ENCODE results near the gene RDH13. TPM values are rescaled to one million over a fixed set of nuclear protein-coding genes. Genes with fewer than 3 reads are reported as not detected.
"Not testable (repeated sequence)": the region's sequence is repeated elsewhere in the genome, so short reads cannot be mapped to it uniquely, and the experiment has no call there.

The RDH13 gene
- total and polyA plus RNA-seq, 4 donors, result 9.2 to 30.5 (median 18.6) TPM

DNA sequence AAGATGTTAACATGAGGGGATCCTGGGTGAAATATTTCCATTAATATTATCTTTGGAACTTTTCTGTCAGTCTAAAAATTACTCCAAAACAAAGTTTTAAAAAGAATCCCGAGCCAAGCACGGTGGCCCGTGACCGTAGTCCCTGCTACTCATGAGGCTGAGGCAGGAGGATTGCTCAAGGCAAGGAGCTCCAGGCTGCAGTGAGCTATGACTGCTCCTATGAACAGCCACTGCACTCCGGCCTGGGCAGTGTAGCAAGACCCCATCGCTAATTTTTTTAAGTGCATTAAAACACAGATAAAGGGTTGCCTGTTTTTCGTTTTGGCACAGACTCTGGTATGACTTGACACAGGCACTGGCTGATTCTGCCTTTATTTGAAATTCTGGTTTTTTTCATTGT is 31.8 kb downstream of the RDH13 start:
- no peak overlapping the region for H3K4me3 ChIP-seq
- H3K9ac ChIP-seq (ENCODE audit: insufficient read depth in 1 of 2, low read length in 2 of 2), result no peak overlapping the region
- WGBS, 2 donors, result 86 to 96% methylated on average over 7 of the region's 7 CpGs
- DNase-seq (no peak), ATAC-seq (ENCODE audit: insufficient read depth, low FRiP score) (no peak)
- H3K9me3 ChIP-seq (ENCODE audit: control insufficient read depth in 4 of 4, insufficient read depth in 3 of 4, low read length in 3 of 4), result no peaks in the 10 kb centered on the region
- H3K36me3 ChIP-seq (ENCODE audit: control insufficient read depth in 4 of 4, insufficient read depth in 4 of 4, low read length in 4 of 4), result no peaks in the 10 kb centered on the region
- TF ChIP-seq, protein P1, sequence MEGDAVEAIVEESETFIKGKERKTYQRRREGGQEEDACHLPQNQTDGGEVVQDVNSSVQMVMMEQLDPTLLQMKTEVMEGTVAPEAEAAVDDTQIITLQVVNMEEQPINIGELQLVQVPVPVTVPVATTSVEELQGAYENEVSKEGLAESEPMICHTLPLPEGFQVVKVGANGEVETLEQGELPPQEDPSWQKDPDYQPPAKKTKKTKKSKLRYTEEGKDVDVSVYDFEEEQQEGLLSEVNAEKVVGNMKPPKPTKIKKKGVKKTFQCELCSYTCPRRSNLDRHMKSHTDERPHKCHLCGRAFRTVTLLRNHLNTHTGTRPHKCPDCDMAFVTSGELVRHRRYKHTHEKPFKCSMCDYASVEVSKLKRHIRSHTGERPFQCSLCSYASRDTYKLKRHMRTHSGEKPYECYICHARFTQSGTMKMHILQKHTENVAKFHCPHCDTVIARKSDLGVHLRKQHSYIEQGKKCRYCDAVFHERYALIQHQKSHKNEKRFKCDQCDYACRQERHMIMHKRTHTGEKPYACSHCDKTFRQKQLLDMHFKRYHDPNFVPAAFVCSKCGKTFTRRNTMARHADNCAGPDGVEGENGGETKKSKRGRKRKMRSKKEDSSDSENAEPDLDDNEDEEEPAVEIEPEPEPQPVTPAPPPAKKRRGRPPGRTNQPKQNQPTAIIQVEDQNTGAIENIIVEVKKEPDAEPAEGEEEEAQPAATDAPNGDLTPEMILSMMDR (IDR thresholded peaks at IDR 0.05; ENCODE audit: control extremely low read depth, extremely low read depth), result no peak
- no peak overlapping the region for H3K27ac ChIP-seq (ENCODE audit: low read depth in 1 of 2, low read length in 1 of 2)
- H3K27me3 ChIP-seq (ENCODE audit: control insufficient read depth in 3 of 3, insufficient read depth in 3 of 3, low read length in 2 of 3), result no peaks in the 10 kb centered on the region
- no peaks in the 10 kb centered on the region for H3K4me1 ChIP-seq (ENCODE audit: control insufficient read depth in 5 of 5, insufficient read depth in 5 of 5, low read length in 5 of 5)

DNA sequence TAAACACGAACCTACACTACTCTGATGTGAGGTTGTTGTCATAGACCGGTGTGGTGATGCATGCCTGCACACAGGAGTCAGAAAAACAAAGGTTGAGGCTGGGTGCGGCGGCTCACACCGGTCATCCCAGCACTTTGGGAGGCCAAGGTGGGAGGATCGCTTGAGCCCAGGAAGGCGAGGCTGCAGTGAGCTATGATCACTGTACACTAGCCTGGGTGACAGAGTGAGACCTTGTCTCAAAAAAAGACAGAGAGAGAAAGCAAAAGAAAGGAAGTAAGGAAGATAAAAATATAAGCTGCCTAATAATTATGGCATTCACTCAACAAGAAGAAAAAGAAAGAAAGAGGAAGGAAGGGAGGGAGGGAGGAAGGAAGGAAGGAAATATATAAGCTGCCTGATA is 34.2 kb downstream of the RDH13 start:
- H3K27me3 ChIP-seq (ENCODE audit: control insufficient read depth in 3 of 3, insufficient read depth in 3 of 3, low read length in 2 of 3), result no peaks in the 10 kb centered on the region
- H3K4me3 ChIP-seq, result no peak overlapping the region
- TF ChIP-seq, protein P1 (IDR thresholded peaks at IDR 0.05; ENCODE audit: control extremely low read depth, extremely low read depth), result no peak
- H3K9me3 ChIP-seq (ENCODE audit: control insufficient read depth in 4 of 4, insufficient read depth in 3 of 4, low read length in 3 of 4), result peaks cover 0 to 2% (median 0%) of the 10 kb centered on the region in 4 donors
- no peaks in the 10 kb centered on the region for H3K4me1 ChIP-seq (ENCODE audit: control insufficient read depth in 5 of 5, insufficient read depth in 5 of 5, low read length in 5 of 5)
- H3K9ac ChIP-seq (ENCODE audit: insufficient read depth in 1 of 2, low read length in 2 of 2), result no peak overlapping the region
- 88 to 89% methylated on average over 7 of the region's 7 CpGs for WGBS, 2 donors
- no peak overlapping the region for H3K27ac ChIP-seq (ENCODE audit: low read depth in 1 of 2, low read length in 1 of 2)
- DNase-seq (no peak), ATAC-seq (ENCODE audit: insufficient read depth, low FRiP score) (no peak)
- peaks cover 0 to 3% (median 0%) of the 10 kb centered on the region in 4 donors for H3K36me3 ChIP-seq (ENCODE audit: control insufficient read depth in 4 of 4, insufficient read depth in 4 of 4, low read length in 4 of 4)

DNA sequence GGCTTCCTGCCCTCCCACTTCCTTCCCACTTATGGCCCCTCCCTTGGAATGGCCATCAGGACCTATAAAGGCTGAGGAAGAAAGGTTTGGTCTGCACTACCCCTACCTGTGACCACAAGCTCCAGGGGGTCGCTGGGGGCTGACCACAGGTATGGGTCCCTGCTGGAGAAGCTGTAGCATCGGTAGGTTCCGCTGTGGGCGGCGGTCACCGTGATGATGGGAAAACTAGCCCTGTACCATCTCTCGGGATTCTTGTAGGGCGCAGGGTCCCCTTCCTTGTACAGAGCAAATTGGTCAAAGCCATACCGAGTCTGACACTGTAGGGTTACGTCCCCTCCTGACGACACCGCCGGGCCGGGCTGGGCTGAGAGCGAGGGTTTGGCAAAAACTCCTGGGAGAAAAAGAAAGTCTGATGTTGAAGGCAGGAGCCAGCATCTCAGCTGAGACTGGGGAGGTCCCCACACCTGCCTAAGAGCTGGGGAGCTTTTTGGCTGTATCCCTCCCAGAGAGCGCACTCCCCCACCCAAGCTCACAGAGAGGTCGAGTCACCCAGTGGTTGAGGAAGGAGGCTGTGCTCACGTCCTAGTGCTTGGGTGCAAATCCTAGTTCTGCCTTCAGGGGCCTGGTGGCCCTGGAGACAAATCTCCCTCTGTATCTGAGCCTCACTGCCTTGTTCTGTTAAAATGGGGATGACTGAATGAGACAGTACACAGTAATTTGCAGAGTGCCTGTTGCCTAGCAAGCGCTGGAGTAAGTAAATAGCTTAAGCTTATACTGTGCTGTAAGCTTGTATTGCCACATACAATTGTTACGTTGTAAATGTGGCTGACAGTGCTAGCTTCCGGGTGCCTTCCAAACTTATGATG is 35.2 kb downstream of the RDH13 start:
- ATAC-seq (ENCODE audit: insufficient read depth, low FRiP score), result peak; percentile 19

DNA sequence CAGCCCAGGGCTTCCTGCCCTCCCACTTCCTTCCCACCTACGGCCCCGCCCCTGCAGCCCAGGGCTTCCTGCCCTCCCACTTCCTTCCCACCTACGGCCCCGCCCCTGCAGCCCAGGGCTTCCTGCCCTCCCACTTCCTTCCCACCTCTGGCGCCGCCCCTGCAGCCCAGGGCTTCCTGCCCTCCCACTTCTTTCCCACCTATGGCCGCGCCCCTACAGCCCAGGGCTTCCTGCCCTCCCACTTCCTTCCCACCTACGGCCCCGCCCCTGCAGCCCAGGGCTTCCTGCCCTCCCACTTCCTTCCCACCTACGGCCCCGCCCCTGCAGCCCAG is 35.8 kb downstream of the RDH13 start:
- not testable (repeated sequence) for H3K27me3 ChIP-seq (ENCODE audit: control insufficient read depth in 3 of 3, insufficient read depth in 3 of 3, low read length in 2 of 3); H3K9me3 ChIP-seq (ENCODE audit: control insufficient read depth in 4 of 4, insufficient read depth in 3 of 4, low read length in 3 of 4); H3K27ac ChIP-seq (ENCODE audit: low read depth in 1 of 2, low read length in 1 of 2); H3K9ac ChIP-seq (ENCODE audit: insufficient read depth in 1 of 2, low read length in 2 of 2); ATAC-seq (ENCODE audit: insufficient read depth, low FRiP score); H3K4me1 ChIP-seq (ENCODE audit: control insufficient read depth in 5 of 5, insufficient read depth in 5 of 5, low read length in 5 of 5); H3K4me3 ChIP-seq; H3K36me3 ChIP-seq (ENCODE audit: control insufficient read depth in 4 of 4, insufficient read depth in 4 of 4, low read length in 4 of 4); DNase-seq
- 56 to 87% methylated on average over 5 of the region's 12 CpGs for WGBS, 2 donors

More for the DNA sequence above, 35.2 kb downstream of the RDH13 start:
- WGBS, 2 donors, result 83 to 84% methylated on average over 21 of the region's 21 CpGs
- H3K9me3 ChIP-seq (ENCODE audit: control insufficient read depth in 4 of 4, insufficient read depth in 3 of 4, low read length in 3 of 4), result peaks cover 0 to 2% (median 0%) of the 10 kb centered on the region in 4 donors
- peaks cover 0 to 3% (median 0%) of the 10 kb centered on the region in 4 donors for H3K36me3 ChIP-seq (ENCODE audit: control insufficient read depth in 4 of 4, insufficient read depth in 4 of 4, low read length in 4 of 4)
- DNase-seq, result no peak
- no peak overlapping the region for H3K4me3 ChIP-seq
- TF ChIP-seq, protein P1 (IDR thresholded peaks at IDR 0.05; ENCODE audit: control extremely low read depth, extremely low read depth), result no peak
- no peaks in the 10 kb centered on the region for H3K27me3 ChIP-seq (ENCODE audit: control insufficient read depth in 3 of 3, insufficient read depth in 3 of 3, low read length in 2 of 3)
- H3K4me1 ChIP-seq (ENCODE audit: control insufficient read depth in 5 of 5, insufficient read depth in 5 of 5, low read length in 5 of 5), result no peaks in the 10 kb centered on the region
- no peak overlapping the region for H3K27ac ChIP-seq (ENCODE audit: low read depth in 1 of 2, low read length in 1 of 2)
- H3K9ac ChIP-seq (ENCODE audit: insufficient read depth in 1 of 2, low read length in 2 of 2), result no peak overlapping the region

Data from lung (tissue), 12 donors.